ENCODE results near the gene MMD.
A peak's percentile ranks its signal among the peaks of the same experiment; 100 is the strongest.
"Not testable (repeated sequence)": the region's sequence is repeated elsewhere in the genome, so short reads cannot be mapped to it uniquely, and the experiment has no call there.

MMD gene

DNA sequence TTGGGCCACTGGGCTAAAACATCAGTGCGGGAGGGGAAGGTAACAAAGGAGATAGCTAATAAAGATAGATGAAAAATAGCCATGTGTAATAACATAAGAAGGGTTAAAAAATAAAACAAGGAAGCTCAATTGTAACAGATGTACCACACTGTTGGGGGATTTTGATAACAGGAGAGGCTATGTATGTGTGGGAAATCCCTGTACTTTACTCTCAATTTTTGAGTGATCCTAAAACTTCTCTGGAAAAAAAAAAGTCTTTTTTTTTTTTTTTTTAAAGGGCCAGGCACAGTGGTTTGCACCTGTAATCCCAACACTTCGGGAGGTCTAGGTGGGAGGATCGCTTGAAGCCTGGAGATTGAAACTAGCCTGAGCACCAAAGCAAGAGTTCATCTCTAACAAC is 1.9 kb upstream of the MMD start:
- no peak for DNase-seq (ENCODE audit: low read depth in 1 of 2, low spot score in 1 of 2)

DNA sequence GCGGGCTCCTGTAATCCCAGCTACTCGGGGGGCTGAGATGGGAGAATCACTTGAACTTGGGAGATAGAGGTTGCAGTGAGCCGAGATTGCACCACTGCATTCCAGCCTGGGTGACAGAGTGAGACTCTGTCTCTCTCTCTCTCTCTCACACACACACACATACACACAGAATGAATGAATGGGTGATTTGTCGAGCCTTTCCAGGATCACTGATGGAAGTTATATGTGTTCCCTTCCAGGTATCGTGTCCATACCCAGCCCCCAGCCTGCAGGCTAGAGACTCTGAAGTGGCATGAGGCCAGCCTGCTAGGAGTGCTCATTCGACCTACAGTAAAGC is 1.2 kb upstream of the MMD start:
- not testable (repeated sequence) for DNase-seq (ENCODE audit: low read depth in 1 of 2, low spot score in 1 of 2)

DNA sequence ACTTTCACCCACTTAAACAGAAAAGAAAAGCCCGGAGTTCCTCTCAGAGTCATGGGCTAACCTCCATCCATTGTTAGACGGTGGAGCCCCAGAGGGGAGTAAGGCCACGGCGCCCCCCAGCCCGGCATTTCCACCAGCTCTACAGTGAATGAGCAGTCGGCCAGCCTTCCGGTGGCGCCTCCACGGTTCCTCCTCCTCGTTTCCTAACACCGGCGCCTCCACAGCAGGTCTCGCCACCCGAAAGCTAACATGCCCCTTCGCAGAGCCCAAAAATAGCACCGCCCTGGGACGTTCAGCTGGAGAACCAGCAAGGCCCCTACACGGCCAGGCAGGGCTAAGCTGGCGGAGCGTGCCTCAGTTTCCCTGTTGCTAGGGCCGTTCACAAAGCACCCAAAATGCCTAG is 858 bp downstream of the MMD start:
- peak; percentile 16 to 26 for DNase-seq (ENCODE audit: low read depth in 1 of 2, low spot score in 1 of 2)

DNA sequence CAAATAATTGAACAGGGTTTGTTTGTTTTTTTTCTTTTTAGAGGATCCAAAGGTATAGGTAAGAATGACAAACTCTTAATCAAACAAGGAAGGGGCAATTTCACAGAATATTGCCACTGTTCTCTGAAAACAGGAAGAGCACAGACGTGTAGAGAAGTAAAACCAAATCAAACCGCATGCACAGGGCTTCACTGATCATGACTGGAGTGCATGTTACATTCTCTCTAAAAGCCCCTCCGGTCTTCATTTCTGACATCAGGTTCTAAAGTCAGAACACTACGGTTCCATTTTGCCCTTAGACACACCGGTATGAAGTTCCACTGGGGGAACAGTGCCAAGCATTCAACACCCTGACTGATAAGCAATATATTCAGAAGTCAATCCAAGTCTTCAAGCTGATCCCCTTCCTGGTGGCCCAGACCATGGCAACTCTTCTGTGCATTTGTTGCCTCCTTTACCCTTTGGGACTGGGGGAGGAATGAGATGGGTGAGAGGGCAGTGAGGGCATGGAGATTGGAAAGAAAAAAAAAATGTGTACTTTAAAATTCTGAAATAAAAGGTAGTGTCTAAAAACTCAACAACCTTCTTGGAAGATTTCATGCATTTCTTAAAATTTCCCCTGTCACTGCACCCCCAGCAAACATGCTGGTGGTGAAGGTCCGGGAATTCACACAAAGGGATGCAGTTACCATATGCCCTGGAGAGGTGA is 1.4 kb downstream of the MMD start:
- DNase-seq (ENCODE audit: low read depth in 1 of 2, low spot score in 1 of 2): no peak

DNA sequence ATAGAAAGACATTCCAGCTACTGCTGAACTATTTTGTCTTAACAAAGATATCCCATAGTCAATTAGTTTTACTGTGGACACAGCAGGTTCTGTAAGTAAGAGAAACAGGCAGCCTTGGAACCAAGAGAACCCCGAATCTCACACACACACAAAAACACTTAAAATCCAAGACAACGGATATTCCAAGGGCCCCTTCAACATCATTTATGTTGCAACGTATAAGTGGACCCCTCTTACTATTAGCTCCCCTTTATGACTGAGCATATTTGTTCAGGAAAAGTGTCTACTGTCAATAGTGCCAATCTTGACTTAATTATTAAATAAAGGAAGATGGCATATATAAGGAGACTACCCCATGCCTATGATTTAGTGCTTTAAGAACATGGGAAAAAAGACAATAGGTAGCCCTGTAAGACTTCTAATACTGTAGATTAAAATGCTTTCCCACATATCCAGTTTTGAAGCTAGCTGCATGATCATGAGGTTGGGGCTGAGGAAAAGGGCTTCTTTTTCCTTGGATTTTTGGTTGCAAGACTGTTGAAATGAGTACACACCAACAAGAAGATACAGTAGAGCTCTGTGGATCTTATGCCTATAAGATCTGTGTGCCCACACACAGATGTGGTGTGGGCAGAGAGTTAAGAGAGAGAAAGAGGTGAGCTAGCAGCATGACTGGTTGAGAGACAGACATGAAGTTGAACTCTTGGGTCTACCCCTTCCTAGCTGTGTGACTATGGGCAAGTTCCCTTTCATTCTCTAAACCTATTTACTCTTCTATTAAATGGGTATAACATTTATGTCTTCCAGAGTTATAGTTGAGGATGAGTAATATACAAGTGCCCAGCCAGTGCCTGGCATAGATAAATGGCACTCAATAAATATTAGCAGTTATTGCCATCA is 3.0 kb downstream of the MMD start:
- no peak for DNase-seq (ENCODE audit: low read depth in 1 of 2, low spot score in 1 of 2)

DNA sequence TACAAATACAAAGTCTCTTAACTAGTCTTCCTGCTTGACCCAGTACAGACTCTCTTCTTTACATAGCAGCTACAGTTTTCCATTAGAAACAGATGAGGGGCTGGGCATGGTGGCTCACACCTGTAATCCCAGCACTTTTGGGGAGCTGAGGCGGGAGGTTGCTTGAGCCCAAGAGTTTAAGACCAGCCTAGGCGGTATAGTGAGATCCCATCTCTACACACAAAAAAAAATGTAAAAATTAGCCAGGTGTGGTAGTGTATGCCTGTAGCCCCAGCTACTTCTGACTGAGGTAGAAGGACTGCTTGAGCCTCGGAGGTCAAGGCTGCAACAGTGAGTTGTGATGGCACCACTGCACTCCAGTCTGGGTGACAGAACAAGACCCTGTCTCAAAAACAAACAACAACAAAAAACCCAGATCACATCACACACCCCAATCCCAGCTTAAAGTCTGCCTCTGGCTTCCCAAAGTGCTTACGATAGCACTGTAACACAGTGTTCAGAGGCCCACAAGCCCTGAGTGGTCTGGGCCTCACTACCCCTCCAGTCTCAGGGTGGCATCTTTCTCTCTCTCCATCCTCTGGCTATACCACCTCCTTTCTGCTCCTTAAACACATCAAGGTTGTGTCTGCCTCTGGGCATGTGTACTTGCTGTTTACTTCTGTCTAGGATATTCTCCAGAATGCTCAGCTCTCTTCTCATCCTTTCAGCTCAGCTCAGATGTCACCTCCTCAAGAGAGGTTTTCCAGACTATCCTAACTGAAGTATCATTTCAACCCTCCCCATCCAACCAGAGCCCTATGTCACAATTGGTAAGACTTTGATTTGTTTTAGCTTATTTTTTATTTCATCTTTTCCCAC is 4.0 kb downstream of the MMD start:
- DNase-seq (ENCODE audit: low read depth in 1 of 2, low spot score in 1 of 2): no peak

DNA sequence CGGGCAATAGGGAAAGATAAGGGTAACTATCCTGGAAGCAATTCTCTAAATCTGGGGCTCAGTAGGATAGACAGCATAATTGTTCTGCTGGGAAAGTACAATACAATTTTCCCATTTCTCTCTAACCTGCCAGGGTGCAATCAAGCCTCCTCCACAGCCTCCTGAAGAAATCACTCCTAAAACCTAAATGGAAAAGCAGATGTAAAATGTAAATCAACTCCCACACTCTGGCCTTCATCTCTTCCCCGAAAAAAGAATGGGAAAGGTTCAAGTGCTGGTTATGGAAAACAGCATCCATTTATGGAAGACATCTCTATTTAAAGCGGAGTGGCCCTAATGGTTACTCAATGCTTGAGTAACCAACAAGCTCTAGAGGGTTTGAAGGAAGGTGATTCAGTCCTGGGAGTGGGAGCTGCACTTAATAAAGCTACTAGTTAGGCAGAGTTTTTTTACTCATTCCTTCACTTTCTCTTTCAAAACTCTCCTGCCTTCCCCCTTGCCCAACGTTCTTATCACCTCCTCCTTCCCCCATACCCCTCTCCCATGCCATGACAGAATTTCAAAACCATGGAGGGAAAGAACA is 5.1 kb downstream of the MMD start:
- DNase-seq (ENCODE audit: low read depth in 1 of 2, low spot score in 1 of 2): no peak

DNA sequence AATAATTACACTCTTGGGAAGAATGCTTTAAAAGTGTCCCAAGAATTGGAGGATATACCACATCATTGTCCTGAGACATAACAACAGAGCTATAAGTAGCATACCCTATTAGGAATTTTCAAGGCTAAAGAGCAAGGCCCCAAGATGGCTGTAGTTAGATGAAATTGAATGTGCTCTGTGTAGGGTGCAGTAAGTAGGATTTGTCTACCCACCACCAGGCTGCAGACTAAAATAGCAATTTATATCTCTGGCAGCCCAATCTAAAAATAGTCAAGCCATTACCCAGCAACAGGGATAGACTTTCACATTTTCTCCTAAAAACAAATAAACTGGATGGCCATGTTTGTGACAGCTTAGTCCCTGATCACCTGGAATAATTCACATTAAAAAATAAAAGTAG is 5.6 kb downstream of the MMD start:
- DNase-seq (ENCODE audit: low read depth in 1 of 2, low spot score in 1 of 2): no peak

DNA sequence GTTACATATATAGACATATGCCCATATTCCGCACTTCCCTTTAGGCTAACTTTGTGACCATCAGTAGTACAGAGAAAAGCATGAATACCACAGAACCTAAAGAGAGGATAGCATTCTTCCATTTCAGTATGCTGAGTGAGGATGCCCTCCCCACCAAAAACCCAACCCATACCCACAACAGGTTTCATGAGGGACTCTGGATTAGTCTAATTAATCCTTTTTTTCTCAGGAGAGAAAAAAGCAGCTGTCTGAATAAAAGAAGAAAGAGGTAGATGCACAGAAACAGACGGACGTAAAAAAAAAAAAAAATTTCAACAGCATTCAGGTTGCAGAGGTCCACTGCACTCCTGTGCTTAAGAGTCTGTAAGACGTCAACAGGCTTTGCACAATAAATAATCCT is 6.7 kb downstream of the MMD start:
- DNase-seq (ENCODE audit: low read depth in 1 of 2, low spot score in 1 of 2): no peak

DNA sequence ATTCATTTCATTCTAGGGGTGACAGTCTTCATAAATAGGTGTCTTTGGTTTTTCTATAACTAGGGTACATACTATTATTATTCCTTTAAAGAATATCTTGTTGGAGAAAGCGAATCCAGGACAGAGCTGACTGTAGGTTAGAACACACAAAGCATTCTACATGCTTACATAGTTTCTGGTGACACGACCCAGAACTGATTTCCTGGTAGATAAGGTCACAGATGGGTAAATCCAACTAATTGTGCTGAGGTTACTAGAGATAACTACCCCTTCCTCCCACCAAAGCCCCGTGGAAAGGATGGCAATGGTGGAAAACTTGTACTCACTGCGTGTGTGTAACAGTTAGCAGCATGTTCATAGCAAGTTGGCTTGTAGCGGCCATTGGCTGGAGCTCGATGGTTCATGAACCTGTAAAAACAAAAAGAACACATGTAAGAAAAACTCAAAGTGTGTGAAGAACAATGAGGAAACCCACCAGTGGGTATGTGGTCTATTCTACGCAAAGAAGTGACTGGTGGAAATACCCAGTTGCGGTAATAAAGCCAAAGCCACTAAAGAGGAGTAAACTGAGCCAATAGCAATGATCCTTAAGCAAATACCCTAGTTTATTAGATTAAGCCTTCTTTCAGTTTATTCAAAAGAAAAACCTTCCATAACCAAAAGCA is 7.7 kb downstream of the MMD start:
- DNase-seq (ENCODE audit: low read depth in 1 of 2, low spot score in 1 of 2): no peak

DNA sequence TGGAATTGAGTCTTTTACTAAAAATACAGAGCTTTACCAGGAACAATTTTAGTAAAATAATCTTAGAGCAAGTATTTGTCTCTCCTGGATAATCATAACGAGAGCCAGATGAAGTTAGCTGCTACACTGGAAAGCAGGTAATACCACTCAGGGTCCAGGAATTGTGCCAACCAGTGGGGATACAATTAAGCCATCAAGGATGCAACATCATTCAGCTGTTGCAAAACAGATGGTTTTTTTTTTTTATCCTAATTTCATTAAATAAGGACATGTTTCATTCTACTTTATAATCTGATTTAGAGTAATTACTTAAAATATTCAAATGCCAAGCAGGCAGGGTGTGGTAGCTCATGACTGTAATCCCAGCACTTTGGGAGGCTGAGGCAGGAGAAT is 10.2 kb downstream of the MMD start:
- no peak for DNase-seq (ENCODE audit: low read depth in 1 of 2, low spot score in 1 of 2)

DNA sequence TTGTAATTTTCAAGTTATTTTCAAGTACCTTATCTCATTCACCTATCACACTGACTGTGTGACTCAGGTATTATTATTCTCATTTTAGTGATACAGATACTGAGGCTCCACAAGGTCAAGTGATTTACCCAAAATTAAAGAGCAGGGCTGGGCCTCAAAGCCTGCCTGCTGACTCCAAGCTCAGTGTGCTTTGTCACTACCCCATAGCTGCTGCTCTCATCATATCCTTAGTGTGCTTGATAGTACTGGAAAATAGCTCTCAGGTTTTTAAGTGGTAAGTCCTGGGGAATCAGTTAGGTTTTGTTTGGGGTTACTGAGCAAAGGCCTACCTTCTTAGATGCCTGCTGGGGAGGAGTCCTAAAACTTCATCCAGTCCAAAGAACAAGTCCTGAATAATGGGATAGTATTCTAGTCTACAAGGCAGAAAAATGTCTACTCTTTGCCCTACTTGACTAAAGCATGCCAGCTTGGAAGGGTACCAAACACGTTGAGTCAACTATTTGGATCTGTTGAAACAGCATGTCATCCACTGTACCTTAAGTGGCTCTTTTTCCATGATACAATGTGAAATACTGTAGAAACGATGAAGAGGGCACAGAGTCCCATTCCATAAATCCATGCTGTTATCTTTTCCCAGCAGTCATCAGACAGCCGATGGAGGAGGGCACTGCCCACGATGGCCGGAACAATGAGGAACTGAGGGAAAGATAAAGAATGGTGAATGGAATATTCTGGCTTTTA is 10.7 kb downstream of the MMD start:
- no peak for DNase-seq (ENCODE audit: low read depth in 1 of 2, low spot score in 1 of 2)

DNA sequence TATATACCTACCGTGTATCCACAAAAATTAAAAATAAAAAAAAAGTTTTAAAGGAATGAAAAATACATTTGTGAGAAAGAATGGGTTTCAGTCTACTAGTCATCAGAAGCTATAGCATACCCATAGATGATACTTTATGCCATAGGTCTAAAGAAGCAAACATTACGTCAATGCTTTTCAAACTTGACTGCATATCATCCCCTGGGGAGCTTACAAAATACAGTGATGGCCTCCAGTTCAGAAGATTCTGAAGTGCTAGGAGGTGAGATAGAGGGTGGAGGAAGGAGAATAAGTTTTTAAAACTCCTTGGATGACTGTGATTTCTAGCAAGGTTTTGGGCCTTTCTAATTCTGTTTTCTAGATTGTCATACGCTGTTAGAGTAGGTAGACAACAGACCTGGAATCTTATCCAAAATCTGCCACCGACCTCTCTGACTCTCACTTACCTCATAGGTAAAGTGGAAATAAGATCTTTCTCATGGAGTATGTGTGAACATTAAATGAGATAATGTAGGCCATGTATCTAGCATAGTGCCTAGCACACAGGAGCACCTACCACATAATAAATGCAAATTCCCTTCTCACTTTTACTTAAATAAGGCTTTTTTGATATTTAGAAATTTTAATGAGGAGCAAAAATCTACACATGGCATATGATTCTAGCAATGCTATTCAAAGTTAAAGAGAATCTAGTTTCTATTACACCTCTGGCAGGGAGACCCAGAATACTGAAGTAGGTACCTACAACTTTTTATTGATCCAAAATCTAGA is 12.4 kb downstream of the MMD start:
- no peak for DNase-seq (ENCODE audit: low read depth in 1 of 2, low spot score in 1 of 2)

DNA sequence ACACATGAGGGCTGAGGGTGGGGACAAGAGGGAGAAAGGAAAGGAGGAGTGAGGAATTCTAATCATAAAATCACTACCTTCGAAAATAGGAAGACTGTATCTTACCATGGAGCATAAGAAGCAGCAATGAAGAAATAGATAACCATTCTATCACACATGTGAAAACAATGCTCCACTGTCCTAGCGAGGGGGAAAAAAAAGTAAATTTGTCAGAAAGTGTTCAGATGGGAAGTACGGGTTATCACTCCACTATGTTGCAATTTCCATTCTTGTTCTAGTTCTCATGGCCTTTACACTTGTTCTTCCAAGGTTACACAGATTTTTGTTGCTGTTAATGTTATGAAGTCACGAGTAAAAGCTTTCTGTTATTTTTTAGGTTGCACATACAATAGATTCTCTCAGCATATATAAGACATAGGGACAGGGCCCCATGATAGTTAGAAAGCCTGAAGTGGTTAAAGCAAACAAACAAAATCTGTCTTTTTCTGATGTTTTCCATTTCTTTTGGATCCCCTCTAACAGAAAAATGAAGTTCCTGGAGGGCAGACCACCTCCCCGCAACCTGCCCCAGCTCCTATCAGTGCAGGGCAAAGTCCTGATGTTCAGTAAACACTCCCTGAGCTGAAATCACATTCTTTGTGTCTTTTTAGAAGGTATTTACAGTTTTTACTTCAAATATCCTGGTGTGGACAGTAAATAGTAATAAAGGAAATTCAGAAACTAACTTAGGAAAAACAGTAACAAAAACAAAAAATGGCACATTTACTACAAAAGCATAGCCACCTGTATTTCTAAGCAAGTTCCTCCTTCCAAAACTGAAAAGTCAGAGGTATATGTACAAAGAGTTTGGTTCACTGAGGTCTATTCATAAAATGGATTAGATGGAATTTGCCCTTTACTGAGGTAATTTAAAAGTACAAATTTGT is 13.7 kb downstream of the MMD start:
- DNase-seq (ENCODE audit: low read depth in 1 of 2, low spot score in 1 of 2): no peak

DNA sequence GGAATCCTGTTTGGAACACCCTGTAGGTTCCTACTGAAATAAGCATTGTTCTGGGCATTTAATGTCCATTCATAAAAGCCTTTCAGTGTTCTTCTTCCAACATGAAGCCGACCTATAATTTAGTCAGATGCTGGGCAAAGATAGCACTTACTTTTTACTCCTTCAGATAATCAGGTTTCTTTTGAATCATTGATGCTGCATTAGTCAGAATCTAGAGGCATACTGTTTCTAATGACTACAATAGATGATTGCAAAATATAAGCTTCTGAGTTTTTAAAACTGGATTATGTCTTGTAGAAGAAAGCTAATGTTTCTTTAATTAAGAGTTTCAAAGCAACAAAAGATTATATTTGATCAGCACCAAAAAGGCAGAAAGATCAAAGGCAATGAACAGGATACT is 16.0 kb downstream of the MMD start:
- DNase-seq (ENCODE audit: low read depth in 1 of 2, low spot score in 1 of 2): no peak

DNA sequence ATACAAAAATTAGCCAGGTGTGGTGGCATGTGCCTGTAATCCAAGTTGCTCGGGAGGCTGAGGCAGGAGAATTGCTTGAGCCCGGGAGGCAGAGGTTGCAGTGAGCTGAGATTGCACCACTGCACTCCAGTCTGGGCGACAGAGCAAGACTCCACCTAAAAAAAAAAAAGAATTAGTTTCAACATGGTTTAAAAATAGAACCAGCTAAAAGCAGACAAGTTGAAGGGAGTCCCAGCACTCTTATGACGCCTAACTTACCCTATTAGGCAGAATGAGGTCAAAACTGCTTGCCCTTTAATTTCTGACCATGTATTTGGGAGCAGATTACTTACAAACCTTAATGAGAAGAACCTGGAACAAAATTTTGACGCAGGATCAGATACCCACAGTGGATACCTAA is 17.4 kb downstream of the MMD start:
- not testable (repeated sequence) for DNase-seq (ENCODE audit: low read depth in 1 of 2, low spot score in 1 of 2)

DNA sequence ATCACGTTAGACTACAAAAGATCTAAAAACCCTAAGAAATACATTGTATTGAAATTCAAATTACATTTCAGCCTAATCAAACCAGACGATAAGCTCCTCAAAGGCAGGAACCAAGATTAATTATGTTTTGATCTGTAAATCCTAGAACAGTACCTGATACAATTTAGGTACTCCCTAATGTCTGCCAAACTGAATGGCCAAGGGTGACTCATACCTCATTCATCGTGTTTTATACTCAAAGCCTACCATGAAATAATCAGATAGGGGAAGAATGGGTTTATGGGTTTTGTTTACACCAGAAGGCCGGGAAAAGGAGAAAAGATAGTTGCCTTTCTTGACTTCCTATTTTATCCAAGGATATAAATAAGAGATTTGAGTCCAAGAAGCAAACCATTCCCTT is 19.3 kb downstream of the MMD start:
- no peak for DNase-seq (ENCODE audit: low read depth in 1 of 2, low spot score in 1 of 2)

DNA sequence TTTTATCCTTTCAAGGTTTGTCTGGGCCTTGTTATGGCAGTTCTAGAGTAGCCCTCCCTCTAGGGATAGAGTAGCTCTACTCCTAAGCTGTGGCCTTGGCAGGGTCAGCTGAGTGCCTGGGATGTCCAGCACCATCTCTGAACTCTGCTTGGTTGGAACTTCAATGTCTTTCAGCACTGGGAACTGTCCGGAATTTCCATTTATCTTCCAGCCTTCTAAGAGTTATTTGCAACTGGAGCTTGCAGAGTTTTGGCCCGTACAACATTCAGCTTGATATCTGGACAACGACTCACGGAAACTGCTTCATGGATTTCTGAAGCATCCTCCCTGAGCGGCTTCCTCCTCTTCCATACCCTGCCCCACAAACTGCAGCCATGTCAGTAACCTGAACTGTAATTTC is 22.9 kb downstream of the MMD start:
- DNase-seq (ENCODE audit: low read depth in 1 of 2, low spot score in 1 of 2): no peak

All from stimulated activated CD4-positive, alpha-beta T cell treated with anti-CD3 and anti-CD28 coated beads, Interleukin-15, amount 100 ng/mL, for 1 hour (primary cell).